C4-2B (cell line): ENCODE data around the gene MIGA1.
"Not testable (repeated sequence)": the region's sequence is repeated elsewhere in the genome, so short reads cannot be mapped to it uniquely, and the experiment has no call there.

Experiments used
- H3K27ac ChIP-seq: fragments of 450-650 bp; 2 replicates; pipeline ENCODE4 v1.5.1; 2017
- CTCF ChIP-seq: fragments of 450-650 bp; conservative IDR thresholded peaks from 2 replicates; pipeline ENCODE4 v1.5.1; 2017; ENCODE audit warnings: mild to moderate bottlenecking
- ZFX ChIP-seq: fragments of 450-650 bp; IDR thresholded peaks from 2 replicates; pipeline ENCODE4 v1.6.1; 2017

MIGA1 gene

GRCh38 chr1:77802026-77802425, 22.6 kb downstream of the MIGA1 start:
- TF ChIP-seq CTCF (no peak), ZFX (no peak)
- no peak overlapping the region for H3K27ac ChIP-seq

- TF ChIP-seq ZFX (no peak), CTCF (no peak)
- no peak overlapping the region for H3K27ac ChIP-seq
Measured at GRCh38 chr1:77803371-77803770, 23.9 kb downstream of the MIGA1 start.

- not testable (repeated sequence) for H3K27ac ChIP-seq
Measured at GRCh38 chr1:77809787-77810462, 30.5 kb downstream of the MIGA1 start.

- not testable (repeated sequence) for H3K27ac ChIP-seq
Measured at GRCh38 chr1:77811589-77811988, 32.1 kb downstream of the MIGA1 start.

GRCh38 chr1:77817368-77818209, 38.1 kb downstream of the MIGA1 start:
- TF ChIP-seq CTCF (no peak), ZFX (no peak)
- no peak overlapping the region for H3K27ac ChIP-seq

- no peak overlapping the region for H3K27ac ChIP-seq
- no peak for TF ChIP-seq ZFX
- no peak for TF ChIP-seq CTCF
Measured at GRCh38 chr1:77820121-77820520, 40.7 kb downstream of the MIGA1 start.

- H3K27ac ChIP-seq = no peak overlapping the region
- TF ChIP-seq CTCF = no peak
- no peak for TF ChIP-seq ZFX
Measured at GRCh38 chr1:77824079-77824478, 44.6 kb downstream of the MIGA1 start.

GRCh38 chr1:77824694-77825093, 45.2 kb downstream of the MIGA1 start:
- TF ChIP-seq ZFX = no peak
- no peak for TF ChIP-seq CTCF
- H3K27ac ChIP-seq = no peak overlapping the region
